Endodermal cell (in vitro differentiated cells): ENCODE data around the gene TCP11. TPM values are rescaled to one million over a fixed set of nuclear protein-coding genes. Genes with fewer than 3 reads are reported as not detected.

Experiments
- DNase-seq: peaks from one replicate; pipeline ENCODE4 v3.0.0-alpha.2; 2017
- H3K27ac ChIP-seq: 2 replicates; pipeline ENCODE4 v1.5.1; 2013; ENCODE audit warnings: mild to moderate bottlenecking, low read depth, low read length, moderate library complexity
- H3K27me3 ChIP-seq: 2 replicates; pipeline ENCODE4 v1.6.1; 2013; ENCODE audit warnings: mild to moderate bottlenecking, low read length, moderate library complexity; ENCODE audit not compliant: insufficient read depth, control insufficient read depth, poor library complexity, severe bottlenecking
- H3K36me3 ChIP-seq: 2 replicates; pipeline ENCODE4 v1.7.0; 2013; ENCODE audit warnings: mild to moderate bottlenecking, low read length, moderate library complexity; ENCODE audit not compliant: control insufficient read depth, insufficient read depth
- H3K4me1 ChIP-seq: one replicate; pipeline ENCODE4 v1.7.0; 2013; ENCODE audit warnings: low read length; ENCODE audit not compliant: control insufficient read depth, insufficient read depth
- H3K4me3 ChIP-seq: 2 replicates; pipeline ENCODE4 v1.5.1; 2013; ENCODE audit warnings: mild to moderate bottlenecking, low read length, moderate library complexity
- H3K9ac ChIP-seq: 2 replicates; pipeline ENCODE4 v1.6.1; 2013; ENCODE audit warnings: mild to moderate bottlenecking, low read length, moderate library complexity; ENCODE audit not compliant: poor library complexity, severe bottlenecking; ENCODE audit errors: extremely low read depth
- H3K9me3 ChIP-seq: 2 replicates; pipeline ENCODE4 v1.6.1; 2013; ENCODE audit warnings: mild to moderate bottlenecking, low read length, moderate library complexity; ENCODE audit not compliant: control insufficient read depth
- H3K27ac Mint-ChIP-seq: 2 replicates; pipeline ENCODE4 v1.8.0; 2020; ENCODE audit warnings: mixed read lengths
- H3K27me3 Mint-ChIP-seq: 2 replicates; pipeline ENCODE4 v1.8.0; 2021; ENCODE audit warnings: mild to moderate bottlenecking, mixed read lengths; ENCODE audit not compliant: insufficient read depth
- H3K36me3 Mint-ChIP-seq: 2 replicates; pipeline ENCODE4 v1.8.0; 2020; ENCODE audit warnings: low read depth, mixed read lengths
- H3K4me1 Mint-ChIP-seq: 2 replicates; pipeline ENCODE4 v1.8.0; 2020; ENCODE audit warnings: mixed read lengths
- H3K4me3 Mint-ChIP-seq: 2 replicates; pipeline ENCODE4 v1.8.0; 2020; ENCODE audit warnings: mild to moderate bottlenecking, moderate library complexity, mixed read lengths
- H3K9me3 Mint-ChIP-seq: 2 replicates; pipeline ENCODE4 v1.8.0; 2020; ENCODE audit warnings: mild to moderate bottlenecking, mixed read lengths
- WGBS, 2 experiments: methylation state at CpG; one replicate each; pipeline versions ENCODE4 v1.1.5 to v1.1.7; 2013; ENCODE audit warnings: missing lambda C conversion rate in 2 of 2, mixed read lengths in 1 of 2; ENCODE audit not compliant: insufficient coverage in 1 of 2, insufficient read length in 1 of 2; 5-methylcytosine and 5-hydroxymethylcytosine counted together
- total RNA-seq, 2 donors: library from RNA; stranded (reverse); fragmentation: NEBNext Ultra II Directional in 1 of 2; extraction: Animal tissue kit (Norgen Biotek cat#: 25700) in 1 of 2; gene quantifications; 2 replicates in 1 of 2; 3 replicates in 1 of 2; pipeline ENCODE4 v1.2.1, GENCODE V29; 2021
- TF ChIP-seq, protein P1 (sequence below): fragments of 200-600 bp; sonication (generic); conservative IDR thresholded peaks from 2 replicates; pipeline ENCODE4 v1.5.0; 2021; ENCODE audit warnings: antibody characterized with exemption, mild to moderate bottlenecking

The TCP11 gene
- total RNA-seq, 2 donors from 2014 or later = not detected

DNA sequence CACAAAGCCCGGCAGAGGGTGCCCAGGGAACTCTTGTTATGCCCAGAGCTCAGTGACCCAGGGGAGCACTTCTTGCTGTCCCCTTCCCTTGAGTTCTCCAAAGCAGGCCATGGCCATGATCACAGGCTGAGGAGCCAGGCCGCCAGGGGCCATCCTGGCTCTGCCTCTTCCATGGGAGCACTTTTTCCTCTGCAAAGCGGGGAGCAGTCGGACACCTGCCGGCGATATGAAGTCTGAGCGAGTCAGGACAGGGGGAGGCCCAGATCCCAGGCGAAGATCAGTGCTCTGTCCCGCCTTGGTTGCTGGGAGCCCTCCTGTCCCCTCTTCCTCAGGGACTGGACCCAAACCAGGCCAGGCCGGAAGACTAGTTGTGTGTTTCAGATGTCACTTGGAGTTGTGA, 67.9 kb downstream of the TCP11 start:
- no peaks in the 10 kb centered on the region for H3K27me3 ChIP-seq
- no peaks in the 10 kb centered on the region for H3K36me3 ChIP-seq
- Mint-ChIP-seq H3K27ac (peak overlapping the region; percentile 74), H3K36me3 (peaks cover 20% of the 10 kb centered on the region), H3K27me3 (no peaks in the 10 kb centered on the region), H3K4me1 (peaks cover 62% of the 10 kb centered on the region), H3K4me3 (no peak overlapping the region), H3K9me3 (no peaks in the 10 kb centered on the region)
- no peak overlapping the region for H3K27ac ChIP-seq
- H3K9me3 ChIP-seq = no peaks in the 10 kb centered on the region
- DNase-seq = no peak
- WGBS, 2 experiments = 86 to 95% methylated on average over 10 of the region's 10 CpGs
- no peak overlapping the region for H3K9ac ChIP-seq
- H3K4me3 ChIP-seq = no peak overlapping the region
- H3K4me1 ChIP-seq = peaks cover 30% of the 10 kb centered on the region
- TF ChIP-seq, protein P1, sequence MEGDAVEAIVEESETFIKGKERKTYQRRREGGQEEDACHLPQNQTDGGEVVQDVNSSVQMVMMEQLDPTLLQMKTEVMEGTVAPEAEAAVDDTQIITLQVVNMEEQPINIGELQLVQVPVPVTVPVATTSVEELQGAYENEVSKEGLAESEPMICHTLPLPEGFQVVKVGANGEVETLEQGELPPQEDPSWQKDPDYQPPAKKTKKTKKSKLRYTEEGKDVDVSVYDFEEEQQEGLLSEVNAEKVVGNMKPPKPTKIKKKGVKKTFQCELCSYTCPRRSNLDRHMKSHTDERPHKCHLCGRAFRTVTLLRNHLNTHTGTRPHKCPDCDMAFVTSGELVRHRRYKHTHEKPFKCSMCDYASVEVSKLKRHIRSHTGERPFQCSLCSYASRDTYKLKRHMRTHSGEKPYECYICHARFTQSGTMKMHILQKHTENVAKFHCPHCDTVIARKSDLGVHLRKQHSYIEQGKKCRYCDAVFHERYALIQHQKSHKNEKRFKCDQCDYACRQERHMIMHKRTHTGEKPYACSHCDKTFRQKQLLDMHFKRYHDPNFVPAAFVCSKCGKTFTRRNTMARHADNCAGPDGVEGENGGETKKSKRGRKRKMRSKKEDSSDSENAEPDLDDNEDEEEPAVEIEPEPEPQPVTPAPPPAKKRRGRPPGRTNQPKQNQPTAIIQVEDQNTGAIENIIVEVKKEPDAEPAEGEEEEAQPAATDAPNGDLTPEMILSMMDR = no peak

DNA sequence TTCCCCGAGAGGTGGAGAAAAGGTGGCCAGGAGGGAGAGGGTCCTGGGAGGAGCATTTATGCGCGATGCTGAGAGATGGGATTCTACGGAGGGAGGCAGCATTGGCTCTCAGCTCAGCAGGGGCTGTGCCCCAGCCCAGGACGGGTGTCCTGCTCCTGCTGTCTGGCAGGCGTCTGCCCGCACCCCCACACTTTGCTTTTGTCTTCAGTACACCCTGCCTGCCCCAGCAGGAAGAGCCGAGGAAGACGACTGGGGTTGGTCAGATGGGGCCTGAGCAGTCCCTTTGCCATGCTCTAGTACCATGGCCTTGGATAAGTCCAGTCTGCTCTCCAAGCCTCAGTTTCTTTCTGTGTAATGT, 68.5 kb downstream of the TCP11 start:
- Mint-ChIP-seq H3K36me3 (peaks cover 20% of the 10 kb centered on the region), H3K27ac (peak overlapping the region; percentile 74), H3K27me3 (no peaks in the 10 kb centered on the region), H3K4me1 (peaks cover 65% of the 10 kb centered on the region), H3K4me3 (no peak overlapping the region), H3K9me3 (no peaks in the 10 kb centered on the region)
- peaks cover 30% of the 10 kb centered on the region for H3K4me1 ChIP-seq
- 95 to 96% methylated on average over 5 to 9 of the region's 9 CpGs for WGBS, 2 experiments
- H3K27me3 ChIP-seq = no peaks in the 10 kb centered on the region
- H3K4me3 ChIP-seq = no peak overlapping the region
- TF ChIP-seq, protein P1 = no peak
- H3K9me3 ChIP-seq = no peaks in the 10 kb centered on the region
- no peaks in the 10 kb centered on the region for H3K36me3 ChIP-seq
- no peak for DNase-seq
- no peak overlapping the region for H3K27ac ChIP-seq
- H3K9ac ChIP-seq = no peak overlapping the region

GRCh38 chr6:35072051-35072697, 69.0 kb downstream of the TCP11 start:
- Histone ChIP-seq H3K36me3 (peaks cover 3% of the 10 kb centered on the region), H3K4me3 (no peak overlapping the region), H3K27ac (no peak overlapping the region), H3K27me3 (no peaks in the 10 kb centered on the region), H3K9ac (no peak overlapping the region), H3K9me3 (no peaks in the 10 kb centered on the region), H3K4me1 (peaks cover 27% of the 10 kb centered on the region)
- peaks cover 21% of the 10 kb centered on the region for H3K36me3 Mint-ChIP-seq
- H3K9me3 Mint-ChIP-seq = no peaks in the 10 kb centered on the region
- WGBS, 2 experiments = 72 to 79% methylated on average over 10 to 15 of the region's 15 CpGs
- TF ChIP-seq, protein P1 = no peak
- no peak for DNase-seq
- H3K27ac Mint-ChIP-seq = peak overlapping the region; percentile 62
- peaks cover 60% of the 10 kb centered on the region for H3K4me1 Mint-ChIP-seq
- no peaks in the 10 kb centered on the region for H3K27me3 Mint-ChIP-seq
- H3K4me3 Mint-ChIP-seq = no peak overlapping the region
